ENCODE measurements around the gene SLC15A5. TPM values are rescaled to one million over a fixed set of nuclear protein-coding genes. Genes with fewer than 3 reads are reported as not detected.

SLC15A5 gene
- total RNA-seq, 2 donors from 2014 or later = not detected

DNA sequence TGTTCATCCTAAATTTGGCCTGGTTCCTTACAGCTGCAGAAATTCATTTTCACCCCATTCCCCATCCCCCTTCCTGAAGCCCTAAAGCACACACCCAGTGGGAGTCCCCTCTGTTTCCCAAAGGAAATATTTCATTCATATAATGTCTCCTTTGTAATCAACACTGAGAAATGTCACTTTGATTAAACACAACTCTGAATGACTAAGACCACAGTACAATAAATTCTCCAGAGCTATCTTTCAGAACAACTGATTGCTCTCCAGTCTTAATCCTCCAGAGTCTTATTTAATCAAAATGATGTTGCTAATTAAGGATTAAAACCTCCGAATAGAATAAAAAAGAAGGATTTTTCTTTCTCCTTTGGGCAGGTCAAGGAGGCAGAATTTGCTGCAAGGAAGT lies 6.4 kb downstream of the SLC15A5 start:
- Histone ChIP-seq H3K4me3 (no peak overlapping the region), H3K27ac (no peak overlapping the region), H3K36me3 (no peaks in the 10 kb centered on the region), H3K27me3 (replicated peaks; ENCODE audit: insufficient read depth) (no peaks in the 10 kb centered on the region), H3K4me1 (ENCODE audit: control insufficient read depth in 1 of 2, low read depth in 2 of 2) (no peaks in the 10 kb centered on the region), H3K9me3 (no peaks in the 10 kb centered on the region)
- DNase-seq (ENCODE audit: low spot score) = no peak
- no peak for ATAC-seq (ENCODE audit: insufficient number of reproducible peaks, low FRiP score, low read depth)
- TF ChIP-seq, protein P1, sequence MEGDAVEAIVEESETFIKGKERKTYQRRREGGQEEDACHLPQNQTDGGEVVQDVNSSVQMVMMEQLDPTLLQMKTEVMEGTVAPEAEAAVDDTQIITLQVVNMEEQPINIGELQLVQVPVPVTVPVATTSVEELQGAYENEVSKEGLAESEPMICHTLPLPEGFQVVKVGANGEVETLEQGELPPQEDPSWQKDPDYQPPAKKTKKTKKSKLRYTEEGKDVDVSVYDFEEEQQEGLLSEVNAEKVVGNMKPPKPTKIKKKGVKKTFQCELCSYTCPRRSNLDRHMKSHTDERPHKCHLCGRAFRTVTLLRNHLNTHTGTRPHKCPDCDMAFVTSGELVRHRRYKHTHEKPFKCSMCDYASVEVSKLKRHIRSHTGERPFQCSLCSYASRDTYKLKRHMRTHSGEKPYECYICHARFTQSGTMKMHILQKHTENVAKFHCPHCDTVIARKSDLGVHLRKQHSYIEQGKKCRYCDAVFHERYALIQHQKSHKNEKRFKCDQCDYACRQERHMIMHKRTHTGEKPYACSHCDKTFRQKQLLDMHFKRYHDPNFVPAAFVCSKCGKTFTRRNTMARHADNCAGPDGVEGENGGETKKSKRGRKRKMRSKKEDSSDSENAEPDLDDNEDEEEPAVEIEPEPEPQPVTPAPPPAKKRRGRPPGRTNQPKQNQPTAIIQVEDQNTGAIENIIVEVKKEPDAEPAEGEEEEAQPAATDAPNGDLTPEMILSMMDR (IDR thresholded peaks at IDR 0.05) = no peak

DNA sequence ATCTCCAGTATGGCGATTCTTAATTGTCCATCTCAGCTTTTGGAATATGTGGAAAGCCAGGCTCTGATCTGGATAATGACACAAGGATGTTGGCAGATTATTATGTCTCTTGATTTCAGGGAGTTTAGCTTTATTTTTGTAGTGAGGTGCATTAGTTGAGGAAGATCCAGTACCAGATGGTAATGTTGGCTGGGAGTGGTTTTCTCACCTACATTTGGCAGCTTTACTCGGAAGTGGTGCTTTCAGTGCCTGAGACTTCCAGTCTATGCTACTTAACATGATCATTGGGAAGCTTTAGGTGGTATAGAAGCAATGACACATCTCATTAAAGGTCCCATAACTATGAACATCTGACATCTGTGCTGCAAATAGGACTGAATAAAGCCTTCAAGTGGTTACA lies 7.5 kb downstream of the SLC15A5 start:
- Histone ChIP-seq H3K4me3 (no peak overlapping the region), H3K27ac (no peak overlapping the region), H3K36me3 (no peaks in the 10 kb centered on the region), H3K9me3 (no peaks in the 10 kb centered on the region), H3K4me1 (ENCODE audit: control insufficient read depth in 1 of 2, low read depth in 2 of 2) (no peaks in the 10 kb centered on the region), H3K27me3 (replicated peaks; ENCODE audit: insufficient read depth) (no peaks in the 10 kb centered on the region)
- DNase-seq (ENCODE audit: low spot score) = no peak
- TF ChIP-seq, protein P1 (IDR thresholded peaks at IDR 0.05) = no peak
- ATAC-seq (ENCODE audit: insufficient number of reproducible peaks, low FRiP score, low read depth) = no peak

DNA sequence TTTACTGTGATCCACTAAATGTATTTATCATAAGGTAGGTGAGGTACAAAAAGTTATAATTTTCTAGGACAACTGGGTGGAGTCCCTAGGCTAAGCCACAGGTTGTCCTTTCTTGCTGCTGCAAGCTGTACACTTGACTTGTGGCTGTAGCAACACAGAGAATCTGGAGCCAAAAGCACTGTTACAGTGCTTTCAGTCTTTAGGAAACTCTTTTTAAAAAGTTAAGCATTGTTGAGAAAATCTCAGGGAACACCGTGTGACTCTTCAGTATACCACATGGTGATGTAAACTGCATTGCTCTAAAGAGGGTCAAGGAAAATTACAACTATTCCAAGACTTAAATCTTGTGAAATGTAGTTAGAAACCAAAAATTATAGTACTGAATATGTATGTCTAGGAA lies 11.4 kb downstream of the SLC15A5 start:
- ATAC-seq (ENCODE audit: insufficient number of reproducible peaks, low FRiP score, low read depth) (no peak), DNase-seq (ENCODE audit: low spot score) (no peak)
- no peaks in the 10 kb centered on the region for H3K27me3 ChIP-seq (replicated peaks; ENCODE audit: insufficient read depth)
- no peaks in the 10 kb centered on the region for H3K9me3 ChIP-seq
- TF ChIP-seq, protein P1 (IDR thresholded peaks at IDR 0.05) = no peak
- no peaks in the 10 kb centered on the region for H3K36me3 ChIP-seq
- no peak overlapping the region for H3K27ac ChIP-seq
- H3K4me3 ChIP-seq = no peak overlapping the region
- no peaks in the 10 kb centered on the region for H3K4me1 ChIP-seq (ENCODE audit: control insufficient read depth in 1 of 2, low read depth in 2 of 2)

DNA sequence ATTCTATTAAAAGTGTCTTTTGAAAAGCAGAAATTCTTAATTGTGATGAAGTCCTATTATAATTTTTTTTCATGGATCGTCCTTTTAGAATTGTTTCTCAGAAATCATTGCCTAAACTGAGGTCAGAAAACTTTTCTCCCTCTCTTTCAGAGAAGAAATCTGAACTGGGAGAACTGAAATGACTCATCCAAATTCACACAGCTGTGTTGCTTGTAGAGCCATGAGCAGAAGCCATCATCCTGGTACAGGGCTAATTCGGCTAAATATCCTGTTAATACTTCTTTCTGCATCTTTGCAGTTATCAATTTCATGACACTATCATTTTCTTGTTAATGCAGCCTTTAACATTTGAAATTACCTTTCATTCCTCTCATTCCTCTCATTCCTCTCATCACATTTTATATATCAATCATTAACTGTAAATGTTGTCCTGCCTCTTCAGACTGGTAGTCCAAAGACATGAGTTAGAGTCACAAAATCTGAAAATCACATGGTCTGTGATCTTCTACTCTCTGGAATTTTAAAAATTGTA lies 15.5 kb downstream of the SLC15A5 start:
- H3K9me3 ChIP-seq = no peaks in the 10 kb centered on the region
- no peak overlapping the region for H3K4me3 ChIP-seq
- no peaks in the 10 kb centered on the region for H3K4me1 ChIP-seq (ENCODE audit: control insufficient read depth in 1 of 2, low read depth in 2 of 2)
- H3K36me3 ChIP-seq = no peaks in the 10 kb centered on the region
- DNase-seq (ENCODE audit: low spot score) (no peak), ATAC-seq (ENCODE audit: insufficient number of reproducible peaks, low FRiP score, low read depth) (no peak)
- H3K27ac ChIP-seq = no peak overlapping the region
- H3K27me3 ChIP-seq (replicated peaks; ENCODE audit: insufficient read depth) = no peaks in the 10 kb centered on the region
- TF ChIP-seq, protein P1 (IDR thresholded peaks at IDR 0.05) = no peak

DNA sequence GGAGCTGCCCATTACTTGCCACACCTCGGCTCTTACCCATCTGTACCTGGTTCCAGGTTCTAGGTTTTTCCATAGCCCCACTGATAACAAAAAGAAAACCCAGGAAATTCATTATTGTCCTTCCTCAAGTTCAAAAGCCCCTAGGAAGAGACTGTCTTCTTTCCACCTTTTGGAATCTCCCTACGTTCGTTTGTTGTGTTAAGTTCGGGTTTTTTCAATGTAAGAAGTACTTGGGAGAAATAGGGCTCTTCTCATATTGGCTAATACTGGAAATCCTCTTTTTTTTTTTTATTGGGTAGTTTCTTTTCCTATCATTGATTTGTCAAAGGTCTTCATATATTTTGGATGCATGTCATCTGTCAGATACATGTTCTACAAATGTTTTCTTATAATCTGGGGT lies 17.3 kb downstream of the SLC15A5 start:
- Histone ChIP-seq H3K4me3 (no peak overlapping the region), H3K36me3 (no peaks in the 10 kb centered on the region), H3K9me3 (no peaks in the 10 kb centered on the region), H3K27me3 (replicated peaks; ENCODE audit: insufficient read depth) (no peaks in the 10 kb centered on the region), H3K4me1 (ENCODE audit: control insufficient read depth in 1 of 2, low read depth in 2 of 2) (no peaks in the 10 kb centered on the region), H3K27ac (no peak overlapping the region)
- TF ChIP-seq, protein P1 (IDR thresholded peaks at IDR 0.05) = no peak
- DNase-seq (ENCODE audit: low spot score) (no peak), ATAC-seq (ENCODE audit: insufficient number of reproducible peaks, low FRiP score, low read depth) (no peak)

Data from thoracic aorta (tissue), 2 donors.